ENCODE measurements around the gene YIPF2.
"Not testable (repeated sequence)": the region's sequence is repeated elsewhere in the genome, so short reads cannot be mapped to it uniquely, and the experiment has no call there.

Gene YIPF2

GRCh38 chr19:10908380-10908960 lies 20.0 kb downstream of the YIPF2 start:
- no peak for DNase-seq

- DNase-seq: no peak
Observed at GRCh38 chr19:10907925-10908324, 20.5 kb downstream of the YIPF2 start.

- DNase-seq: no peak
Observed at GRCh38 chr19:10899151-10899653, 29.2 kb downstream of the YIPF2 start.

- DNase-seq: no peak
Observed at GRCh38 chr19:10898633-10899032, 29.8 kb downstream of the YIPF2 start.

GRCh38 chr19:10896851-10897526 lies 31.4 kb downstream of the YIPF2 start:
- no peak for DNase-seq

- DNase-seq: no peak
Observed at GRCh38 chr19:10895920-10896319, 32.5 kb downstream of the YIPF2 start.

- DNase-seq: no peak
Observed at GRCh38 chr19:10895363-10895762, 33.1 kb downstream of the YIPF2 start.

DNA sequence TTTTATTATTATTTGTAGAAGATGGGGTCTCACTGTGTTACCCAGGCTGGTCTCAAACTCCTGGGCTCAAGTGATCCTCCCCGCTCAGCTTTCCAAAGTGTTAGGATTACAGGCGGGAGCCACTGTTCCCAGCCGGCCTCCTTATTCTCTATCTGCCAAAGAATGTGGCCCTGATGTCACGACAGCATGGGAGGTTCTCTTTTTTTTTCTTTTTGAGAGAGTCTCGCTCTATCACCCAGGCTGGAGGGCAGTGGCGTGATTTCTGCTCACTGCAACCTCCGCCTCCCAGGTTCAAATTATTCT lies 33.6 kb downstream of the YIPF2 start:
- DNase-seq: no peak

GRCh38 chr19:10892256-10892655 lies 36.2 kb downstream of the YIPF2 start:
- no peak for DNase-seq

DNA sequence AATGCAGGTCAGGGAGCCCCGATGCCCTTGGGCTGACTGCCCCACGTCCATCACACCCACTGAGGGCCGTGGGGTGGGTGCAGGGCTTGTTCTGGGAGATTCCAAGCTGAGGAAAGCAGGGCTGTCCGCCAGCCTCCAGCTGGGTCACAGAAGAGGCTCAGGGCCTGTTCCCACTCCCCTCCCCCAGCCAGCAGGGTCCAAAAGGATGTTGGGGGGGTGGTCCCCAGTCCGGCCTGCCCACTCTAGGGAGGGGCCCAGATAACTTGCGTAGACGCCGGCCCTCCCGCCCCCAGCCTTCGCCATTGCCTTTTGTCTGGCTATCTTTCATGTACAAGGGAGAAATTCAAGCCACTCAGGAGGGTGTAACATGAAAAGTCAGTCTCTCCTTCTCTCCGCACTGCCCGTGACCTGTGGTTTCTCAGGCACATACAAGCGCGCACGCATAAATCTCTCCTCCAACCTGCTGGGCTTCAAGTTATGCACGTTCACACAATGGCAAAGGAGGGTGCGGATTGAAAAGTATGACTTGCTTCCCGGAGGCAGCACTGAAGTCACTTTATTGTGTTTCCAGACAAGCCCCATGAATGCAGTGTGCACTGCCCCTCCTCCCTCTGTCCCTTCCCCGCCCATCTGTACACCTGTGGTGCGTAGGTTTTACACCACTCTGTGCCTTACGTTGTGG lies 36.9 kb downstream of the YIPF2 start:
- no peak for DNase-seq

DNA sequence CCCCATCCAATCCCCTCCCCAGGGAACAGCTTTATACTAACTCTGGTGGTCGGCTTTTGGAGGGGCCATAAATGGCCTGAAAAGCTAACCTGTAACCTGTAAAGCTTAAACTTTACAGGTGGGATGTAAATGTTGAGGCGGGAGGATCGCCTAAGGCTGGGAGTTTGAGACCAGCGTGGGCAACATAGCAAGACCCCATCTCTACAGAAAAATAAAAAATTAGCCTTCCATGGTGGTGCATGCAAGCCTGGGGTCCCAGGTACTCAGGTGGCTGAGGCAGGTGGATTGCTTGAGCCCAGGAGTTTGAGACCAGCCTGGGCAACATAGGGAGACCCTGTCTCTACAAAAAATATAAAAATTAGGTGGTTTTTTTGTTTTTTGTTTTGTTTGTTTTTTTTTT lies 38.6 kb downstream of the YIPF2 start:
- no peak for DNase-seq

DNA sequence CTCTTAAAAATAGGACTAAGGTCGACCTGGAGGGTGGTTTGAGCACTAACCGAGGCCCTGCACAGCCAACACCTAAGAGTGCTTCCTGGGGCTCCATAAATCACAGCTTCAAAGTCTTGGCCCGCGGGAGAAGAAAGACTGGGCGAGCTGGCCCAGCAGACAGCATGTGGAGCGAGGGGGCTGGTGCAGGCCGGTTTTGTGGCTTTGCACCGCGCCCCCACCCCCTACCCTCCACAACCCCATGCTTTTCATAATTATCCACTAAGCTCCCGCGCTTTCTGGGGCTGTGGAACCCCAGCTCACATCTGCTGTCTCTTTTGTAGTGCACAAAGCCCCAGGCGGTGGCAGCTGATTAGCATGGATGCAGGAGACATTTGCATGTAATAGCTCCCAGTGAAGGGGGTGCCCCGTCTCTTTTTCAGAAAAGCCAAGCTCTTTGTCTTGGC lies 40.0 kb downstream of the YIPF2 start:
- no peak for DNase-seq

DNA sequence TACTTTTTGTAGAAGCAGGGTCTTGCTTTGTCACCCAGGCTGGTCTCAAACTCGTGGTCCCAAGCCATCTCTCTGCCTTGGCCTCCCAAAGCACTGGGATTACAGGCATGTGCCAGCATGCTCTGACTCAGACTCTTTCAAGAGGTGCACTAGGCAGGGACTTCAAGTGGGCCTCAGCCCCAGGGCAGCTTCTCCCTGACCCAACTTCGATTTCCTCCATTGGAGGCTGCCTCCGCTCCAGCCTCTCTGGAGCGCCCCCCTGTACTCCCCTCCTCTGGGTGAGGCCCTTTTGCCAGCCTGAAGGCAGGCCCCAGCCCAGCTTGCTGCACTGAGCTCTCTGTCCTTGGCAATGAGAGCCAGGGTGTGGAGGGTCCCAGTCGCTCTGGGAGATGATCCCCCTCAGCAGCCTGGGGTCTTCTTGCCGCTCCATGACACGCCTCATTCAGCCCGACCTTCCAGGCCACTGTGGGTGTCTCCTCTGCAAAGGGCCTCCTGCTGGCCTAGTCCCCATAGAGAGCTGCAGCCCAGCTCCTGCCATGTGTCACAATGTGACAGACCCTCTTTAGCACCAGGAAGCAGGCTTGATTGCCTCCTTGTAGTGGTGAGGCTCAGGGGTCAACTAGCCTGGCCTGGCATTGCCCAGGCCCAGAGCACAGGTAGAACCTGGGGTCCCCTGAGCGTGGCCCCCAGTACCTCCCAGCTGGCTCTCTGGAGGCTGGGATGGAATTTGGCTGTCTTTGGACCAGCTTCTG lies 40.6 kb downstream of the YIPF2 start:
- no peak for DNase-seq

DNA sequence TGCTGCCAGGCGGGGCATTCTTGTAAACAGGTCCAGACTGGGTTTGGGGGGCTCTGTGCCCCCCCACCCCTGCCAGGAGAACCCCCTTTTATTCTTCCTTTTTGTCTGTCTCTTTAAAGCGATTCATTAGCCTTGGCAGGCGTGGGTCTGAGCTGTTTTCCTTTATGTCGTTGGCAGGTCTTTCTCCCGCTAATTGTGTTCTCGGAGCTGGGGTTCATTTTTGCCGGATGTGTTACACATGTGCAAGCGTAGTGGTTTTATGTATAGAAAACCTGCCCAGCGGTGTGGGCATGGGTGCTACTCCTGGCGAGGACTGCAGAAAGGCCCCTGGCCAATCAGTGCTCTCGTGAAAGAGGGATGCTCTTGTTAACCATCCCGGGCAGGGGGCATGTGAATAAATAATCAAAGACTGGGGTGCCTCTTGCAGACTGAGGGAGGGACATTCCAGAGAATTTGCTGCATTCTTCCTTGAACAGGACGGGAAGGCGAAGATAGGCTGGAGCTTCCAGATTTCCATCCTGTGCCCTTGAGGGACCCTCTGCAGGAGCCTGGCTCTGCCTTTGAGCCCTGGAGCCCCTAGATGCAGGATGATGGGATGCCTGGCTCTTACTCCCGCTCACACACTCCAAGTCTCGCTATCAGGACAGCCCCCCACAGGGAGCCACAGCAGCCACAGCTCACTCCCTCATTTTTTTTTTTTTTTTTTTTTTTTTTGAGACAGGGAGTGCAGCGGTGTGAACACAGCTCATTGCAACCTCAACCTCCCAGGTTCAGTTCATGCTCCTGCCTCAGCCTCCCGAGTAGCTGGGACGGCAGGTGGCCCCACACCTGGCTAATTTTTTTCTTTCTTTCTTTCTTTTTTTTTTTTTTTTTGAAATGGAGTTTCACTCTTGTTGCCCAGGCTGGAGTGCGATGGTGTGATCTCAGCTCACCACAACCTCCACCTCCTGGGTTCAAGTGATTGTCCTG lies 43.0 kb downstream of the YIPF2 start:
- no peak for DNase-seq

GRCh38 chr19:10884274-10884673 lies 44.2 kb downstream of the YIPF2 start:
- no peak for DNase-seq

- DNase-seq: no peak
Observed at GRCh38 chr19:10882108-10882457, 46.4 kb downstream of the YIPF2 start.

DNA sequence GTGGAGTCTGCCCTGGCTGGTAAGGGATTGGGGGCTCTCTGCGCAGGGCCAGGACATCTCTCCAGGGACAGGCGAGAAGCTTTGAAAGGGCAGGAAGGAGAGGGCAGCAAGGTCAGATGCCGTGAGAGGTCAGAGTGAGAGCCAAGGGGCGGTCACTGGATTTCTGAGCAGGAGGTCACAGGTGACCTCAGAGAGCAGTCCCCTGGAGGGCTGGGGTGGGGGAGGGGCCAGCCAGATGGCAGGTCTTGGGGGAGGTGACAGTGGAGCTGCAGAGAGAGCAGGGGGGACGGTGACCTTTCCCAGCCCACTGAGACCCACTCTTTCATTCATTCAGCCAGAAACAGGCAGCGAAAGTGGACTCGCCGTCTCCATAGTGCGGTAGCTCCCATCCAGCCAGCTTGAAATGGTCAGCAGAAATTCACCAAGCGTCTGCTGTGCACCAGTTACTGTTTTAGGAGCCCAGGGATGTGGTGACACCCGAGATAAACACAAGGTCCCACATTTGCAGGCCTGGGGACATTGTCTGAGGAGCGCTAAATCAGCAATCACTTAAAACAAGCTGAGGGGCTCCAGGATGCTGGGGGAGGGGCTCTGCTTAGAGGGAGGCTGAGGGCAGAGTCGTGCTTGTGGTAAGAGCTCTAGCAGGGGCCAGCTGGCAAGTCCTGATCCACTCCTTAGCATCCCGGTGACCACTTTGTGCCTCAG lies 46.9 kb downstream of the YIPF2 start:
- DNase-seq: no peak

DNA sequence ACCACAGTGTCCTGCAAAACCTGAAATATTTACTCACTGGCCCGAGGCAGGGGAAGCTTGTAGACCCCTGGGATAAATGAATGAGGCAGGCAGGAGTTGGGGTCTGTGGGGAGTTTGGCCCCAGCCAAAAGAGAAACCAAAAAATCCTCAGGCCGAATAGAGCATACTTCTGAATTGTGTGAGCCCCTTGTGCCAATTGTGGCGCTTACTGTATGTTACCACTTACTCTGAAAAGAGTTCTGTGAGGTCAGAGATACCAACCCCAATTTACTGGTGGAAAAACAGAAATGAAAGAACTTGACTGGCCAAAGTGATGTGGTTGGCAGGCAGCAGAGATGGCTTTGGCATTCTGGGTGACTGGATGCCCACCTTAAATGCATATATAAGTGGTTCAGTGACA lies 50.2 kb downstream of the YIPF2 start:
- DNase-seq: no peak

DNA sequence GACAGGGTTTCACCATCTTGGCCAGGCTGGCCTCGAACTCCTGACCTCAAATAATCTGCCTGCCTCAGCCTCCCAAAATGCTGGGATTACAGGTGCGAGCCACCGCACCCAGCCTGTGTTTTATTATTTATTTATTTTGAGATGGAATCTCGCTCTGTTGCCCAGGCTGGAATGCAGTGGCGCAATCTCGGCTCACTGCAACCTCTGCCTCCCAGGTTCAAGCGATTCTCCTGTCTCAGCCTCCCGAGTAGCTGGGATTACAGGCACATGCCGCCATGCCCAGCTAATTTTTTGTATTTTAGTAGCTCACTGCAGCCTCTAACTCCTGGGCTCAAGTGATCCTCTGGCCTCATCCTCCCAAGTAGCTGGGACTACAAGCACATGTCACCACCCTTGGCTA lies 50.8 kb downstream of the YIPF2 start:
- DNase-seq: not testable (repeated sequence)

DNA sequence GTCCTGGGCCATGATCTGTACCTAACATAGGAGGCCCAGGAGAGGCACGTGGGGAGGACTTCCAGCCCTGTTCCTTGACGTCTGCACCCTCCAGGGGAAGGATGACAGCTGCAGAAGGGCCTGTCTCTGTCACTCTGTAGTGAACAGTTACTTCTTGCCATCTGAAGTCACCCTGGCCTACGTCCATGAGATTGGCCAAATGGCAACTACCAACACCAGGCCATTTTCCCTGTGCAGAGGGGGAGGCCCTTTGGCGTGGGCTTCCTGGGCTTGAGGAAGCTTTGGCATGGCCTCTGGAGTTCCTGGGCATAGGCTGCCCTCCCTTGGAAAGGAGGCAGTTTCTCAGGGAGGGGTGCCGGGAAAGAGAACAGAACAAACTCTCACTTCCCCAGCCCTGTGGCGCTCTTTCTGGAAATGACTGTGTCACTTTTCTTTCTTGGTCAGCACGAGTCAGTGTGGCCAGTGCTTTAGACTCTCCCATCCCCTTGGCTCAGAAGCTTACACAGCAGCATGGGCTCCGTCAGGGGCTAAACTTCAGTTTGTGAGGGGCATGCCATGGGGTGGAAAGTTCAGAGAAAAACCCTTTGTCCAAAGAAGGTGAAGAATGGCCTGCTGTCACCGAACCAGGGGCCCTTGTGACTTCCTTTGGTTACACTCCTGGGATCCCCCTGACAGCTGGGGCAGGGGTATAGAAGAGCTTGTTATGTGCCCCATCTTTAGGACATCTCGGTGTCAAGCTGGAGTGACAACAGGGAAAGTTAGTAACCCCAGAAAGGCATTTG lies 51.8 kb downstream of the YIPF2 start:
- DNase-seq: no peak

DNA sequence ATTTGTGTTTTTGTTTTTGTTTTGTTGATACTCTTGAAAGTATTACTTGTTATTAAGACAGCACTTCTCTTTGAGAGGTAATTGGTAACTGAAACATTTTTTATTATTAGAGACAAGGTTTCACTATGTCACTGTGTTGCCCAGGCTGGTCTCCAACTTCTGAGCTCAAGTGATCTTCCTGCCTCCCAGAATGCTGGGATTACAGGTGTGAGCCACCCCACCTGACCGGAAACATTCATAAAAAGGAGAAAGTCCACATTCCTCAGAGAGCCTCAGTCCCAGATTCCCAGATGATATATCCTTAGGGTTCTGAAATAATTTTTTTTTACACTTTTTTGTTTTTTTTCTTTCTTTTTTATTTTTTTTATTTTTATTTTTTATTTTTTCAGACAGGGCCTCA lies 54.4 kb downstream of the YIPF2 start:
- no peak for DNase-seq
